ENCODE data around the gene IGFBP6.

Gene IGFBP6

GRCh38 chr12:53059434-53060063, 37.9 kb upstream of the IGFBP6 start:
- DNase-seq, result no peak

DNA sequence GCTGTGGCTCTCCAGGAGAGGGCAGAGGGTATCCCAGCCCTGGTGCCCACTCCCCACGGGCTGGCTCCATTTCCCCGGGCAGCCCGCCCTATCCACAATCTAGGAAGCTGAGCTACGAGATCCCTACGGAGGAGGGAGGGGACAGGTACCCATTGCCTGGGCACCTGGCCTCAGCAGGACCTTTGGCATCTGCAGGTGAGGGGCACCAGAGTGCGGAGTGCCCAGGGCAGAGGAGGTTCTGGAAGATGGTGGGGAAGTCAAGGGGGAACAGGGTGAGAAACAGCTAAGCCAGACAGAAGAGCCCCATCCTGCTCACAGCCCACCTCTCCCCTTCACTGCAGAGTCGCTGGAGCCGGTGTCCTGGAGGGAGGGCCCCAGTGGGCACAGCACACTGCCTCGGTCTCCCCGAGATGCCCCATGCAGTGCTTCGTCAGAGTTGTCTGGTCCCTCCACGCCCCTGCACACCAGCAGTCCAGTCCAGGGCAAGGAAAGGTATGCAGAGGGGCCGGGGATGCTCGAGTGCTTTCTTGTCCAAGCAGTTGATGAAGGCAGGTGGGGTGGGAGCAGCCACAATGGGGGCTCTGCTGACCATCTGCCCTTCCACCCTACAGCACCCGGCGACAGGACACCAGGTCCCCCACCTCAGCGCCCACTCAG, 37.3 kb upstream of the IGFBP6 start:
- no peak for DNase-seq

GRCh38 chr12:53060721-53061276, 36.7 kb upstream of the IGFBP6 start:
- no peak for DNase-seq

GRCh38 chr12:53061404-53062010, 36.0 kb upstream of the IGFBP6 start:
- no peak for DNase-seq

DNA sequence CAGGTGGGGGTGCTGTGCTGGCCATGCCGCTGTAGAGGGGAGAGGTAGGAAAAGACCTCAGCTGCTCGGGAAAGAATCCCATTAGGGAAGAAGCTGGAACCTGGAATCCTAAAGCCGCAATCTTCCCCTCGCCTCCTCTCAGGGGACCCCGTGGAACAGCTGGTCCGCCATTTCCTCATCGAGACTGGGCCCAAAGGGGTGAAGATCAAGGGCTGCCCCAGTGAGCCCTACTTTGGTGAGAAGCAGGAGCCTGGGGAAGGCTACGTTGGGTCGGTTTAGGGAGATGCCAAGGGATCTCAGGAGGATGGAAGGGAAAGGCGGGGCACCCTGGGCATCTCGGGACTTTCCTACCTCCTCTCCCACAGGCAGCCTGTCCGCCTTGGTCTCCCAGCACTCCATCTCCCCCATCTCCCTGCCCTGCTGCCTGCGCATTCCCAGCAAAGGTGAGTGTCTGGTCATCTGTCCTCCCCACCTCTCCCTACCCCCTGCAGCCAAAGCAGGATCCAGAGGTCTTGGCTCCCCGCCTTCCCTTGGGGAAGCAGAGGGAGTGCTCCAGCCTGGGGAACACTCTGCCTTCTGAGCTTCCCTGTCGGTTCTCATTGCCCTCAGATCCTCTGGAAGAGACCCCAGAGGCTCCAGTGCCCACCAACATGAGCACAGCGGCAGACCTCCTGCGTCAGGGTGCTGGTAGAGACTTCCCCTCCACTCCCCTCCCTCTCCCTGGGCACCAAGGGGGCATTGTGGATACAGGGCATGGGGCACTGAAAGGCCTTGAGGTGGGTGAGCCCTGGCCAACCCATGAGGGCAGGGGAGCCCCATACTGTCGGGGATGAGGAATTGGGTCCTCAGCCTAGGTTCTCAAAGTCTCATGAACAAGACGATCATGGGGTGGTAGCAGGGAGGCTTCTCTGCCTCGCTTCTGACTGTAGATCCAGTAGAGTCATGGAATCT, 35.2 kb upstream of the IGFBP6 start:
- no peak for DNase-seq

- DNase-seq, result no peak
Measured at GRCh38 chr12:53062977-53063707, 34.3 kb upstream of the IGFBP6 start.

- DNase-seq, result no peak
Measured at GRCh38 chr12:53063708-53064612, 33.5 kb upstream of the IGFBP6 start.

DNA sequence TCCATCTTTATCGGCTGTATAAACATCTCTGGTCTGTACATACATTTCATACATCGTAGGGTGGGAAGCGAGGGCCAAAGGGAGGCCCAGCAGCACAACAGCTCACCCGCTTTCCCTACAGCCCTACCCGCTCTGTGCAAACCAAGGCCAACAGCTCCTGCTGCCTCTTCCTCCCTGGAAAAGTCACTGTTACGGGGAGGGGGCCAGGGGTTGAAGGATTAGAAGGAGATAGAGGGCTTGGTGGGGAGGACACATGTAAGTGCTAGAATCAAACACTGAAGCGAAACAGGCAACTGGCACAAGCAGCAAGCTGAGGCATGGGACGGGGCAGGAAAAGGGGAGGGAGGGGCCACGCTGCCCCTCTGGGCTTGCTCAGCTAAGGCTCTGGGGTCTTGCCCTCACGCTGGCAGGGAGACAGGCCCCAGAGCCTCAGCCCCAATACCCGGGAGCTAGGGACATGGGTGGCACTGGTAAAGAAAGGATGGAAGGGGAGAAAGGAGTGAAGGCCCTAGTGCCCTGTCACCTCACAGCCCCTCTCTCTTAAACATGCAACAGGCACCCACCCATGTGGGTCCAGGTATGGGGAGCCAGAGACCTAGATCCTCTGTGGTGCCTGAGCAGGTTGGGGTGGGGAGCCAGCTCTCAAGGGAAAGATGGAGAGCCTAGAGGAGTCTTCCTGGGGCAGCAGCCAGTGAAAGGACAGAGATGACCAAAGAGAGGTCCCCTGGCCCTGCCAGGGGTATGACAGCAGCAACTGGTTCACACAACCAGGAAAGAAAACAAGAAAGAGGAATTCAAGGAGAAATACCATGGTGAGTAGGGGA, 32.6 kb upstream of the IGFBP6 start:
- no peak for DNase-seq

DNA sequence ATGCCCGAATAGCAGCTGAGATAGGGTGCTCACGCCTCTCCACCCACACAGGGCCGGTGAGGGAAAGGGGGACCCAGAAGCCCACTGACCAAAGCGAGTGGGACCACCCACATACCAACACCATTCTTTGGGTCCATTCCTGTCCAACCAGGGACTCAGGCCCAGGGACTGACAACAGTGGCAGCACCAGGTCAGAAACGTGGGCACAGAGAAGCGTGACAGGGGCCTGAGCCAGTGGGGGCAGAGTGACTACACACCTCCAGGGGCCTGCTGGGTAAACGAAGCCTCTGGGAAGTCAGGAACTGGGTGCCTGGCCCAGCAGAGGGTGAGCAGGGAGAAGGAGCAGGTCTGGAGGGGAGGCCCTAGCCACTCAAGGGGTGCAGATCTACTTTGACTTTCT, 32.0 kb upstream of the IGFBP6 start:
- no peak for DNase-seq

- peak; percentile 91 for DNase-seq
Measured at GRCh38 chr12:53065975-53066931, 31.2 kb upstream of the IGFBP6 start.

GRCh38 chr12:53067074-53067992, 30.1 kb upstream of the IGFBP6 start:
- no peak for DNase-seq

DNA sequence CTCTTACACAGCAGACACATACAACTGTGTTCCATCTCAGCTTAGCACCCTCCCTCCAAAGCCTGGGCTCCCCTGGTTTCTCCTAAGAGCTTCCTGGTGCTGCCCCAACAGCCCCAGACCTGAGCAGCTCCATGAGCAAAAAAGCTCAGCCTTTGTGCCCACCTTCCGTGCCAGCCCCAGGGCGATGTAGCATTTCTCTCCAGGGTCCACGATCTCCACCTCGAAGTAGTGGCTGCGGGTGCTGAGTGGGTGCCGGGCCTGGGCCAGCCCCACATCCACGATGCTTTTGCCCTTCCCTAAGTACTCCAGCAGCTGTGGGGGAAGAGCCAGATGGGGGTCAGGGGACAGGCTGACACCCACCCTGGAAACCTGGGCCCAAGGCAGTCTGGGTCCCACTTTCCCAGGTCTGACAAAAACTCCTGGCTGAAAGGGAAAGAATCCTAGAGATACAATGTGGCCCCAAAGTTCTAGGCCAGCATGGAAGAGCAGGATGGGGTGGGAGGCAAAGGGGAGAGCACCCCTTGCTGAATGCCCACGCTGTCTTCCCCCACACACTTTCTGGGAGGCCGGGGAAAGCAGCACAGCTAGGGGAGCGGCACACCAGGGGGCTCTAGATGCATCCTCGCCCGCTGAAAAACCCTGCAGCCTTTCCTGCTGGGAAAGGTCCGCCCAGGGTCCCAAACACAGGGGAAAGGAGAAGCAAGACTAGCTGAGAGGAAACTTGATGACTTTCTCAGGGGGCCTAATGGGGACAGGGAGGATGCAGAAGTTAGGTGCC, 29.3 kb upstream of the IGFBP6 start:
- DNase-seq, result no peak

DNA sequence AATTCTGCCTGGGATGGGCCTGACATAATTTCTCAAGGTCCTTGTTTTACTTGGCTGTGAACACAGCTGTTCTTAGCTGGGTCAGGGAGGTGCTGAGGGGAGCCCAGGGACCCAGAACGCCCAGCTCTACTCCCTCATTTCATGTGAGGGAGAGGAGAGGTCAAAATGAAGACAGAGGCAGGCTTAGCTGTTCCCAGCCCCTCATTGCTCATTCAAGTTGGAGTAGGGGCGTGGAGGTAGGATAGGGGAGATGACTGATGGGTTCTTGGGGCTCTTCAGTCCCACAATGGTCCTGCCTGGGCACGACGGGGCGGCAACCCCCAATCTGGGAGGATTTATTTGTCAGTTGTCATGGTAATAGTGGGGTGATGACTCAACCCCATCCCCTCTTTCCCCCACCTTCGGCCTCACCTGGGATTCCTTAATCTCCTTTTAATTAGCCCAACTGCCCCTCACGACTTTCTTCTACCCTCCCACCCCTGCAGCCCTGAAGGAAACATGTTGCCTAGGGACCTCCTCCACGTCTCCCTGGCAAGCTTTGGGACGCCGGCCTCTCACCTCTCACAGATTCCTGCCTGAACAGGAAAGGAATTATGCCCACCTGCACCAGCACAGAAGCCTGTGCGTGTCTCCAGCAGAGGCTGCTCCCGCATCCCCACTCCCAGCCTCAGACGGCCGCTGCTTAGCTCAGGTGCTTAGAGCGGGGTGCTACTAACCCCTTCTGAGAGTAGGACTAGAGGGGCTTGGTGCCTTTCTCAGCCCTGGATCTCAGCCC, 28.5 kb upstream of the IGFBP6 start:
- DNase-seq, result no peak

- no peak for DNase-seq
Measured at GRCh38 chr12:53069621-53070410, 27.7 kb upstream of the IGFBP6 start.

DNA sequence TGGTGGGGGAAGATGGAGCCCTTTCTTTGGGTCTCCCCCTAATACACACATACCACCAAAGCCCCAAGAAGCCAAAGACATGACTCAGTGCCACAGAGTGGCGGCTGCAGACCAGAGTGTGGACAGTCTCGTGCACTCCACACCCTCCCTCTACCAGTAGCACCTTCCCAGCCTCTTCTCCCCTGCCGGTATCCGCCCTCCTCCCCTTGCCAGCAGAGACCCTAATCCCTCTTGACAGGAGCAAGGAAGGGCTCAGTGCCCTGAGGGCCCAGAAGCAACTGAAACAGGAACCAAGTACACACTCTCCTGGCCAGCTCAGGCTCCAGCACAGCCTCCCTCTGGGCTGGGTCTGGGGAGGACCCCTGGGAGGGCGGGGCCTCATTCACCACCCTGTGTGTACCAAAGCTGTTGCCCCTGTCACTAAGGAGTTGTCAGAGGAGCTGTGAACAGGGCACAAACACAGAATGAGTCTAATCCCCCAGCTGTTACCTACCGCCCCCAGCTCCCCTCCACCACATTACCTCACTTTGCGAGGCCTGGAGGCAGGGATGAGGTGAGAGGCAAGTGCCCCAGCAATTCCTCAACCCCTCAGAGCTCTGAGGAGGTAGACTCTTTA, 26.5 kb upstream of the IGFBP6 start:
- DNase-seq, result peak; percentile 63
